Suppressor macrophage treated with lipopolysaccharide for 1 hour (primary cell): ENCODE data around the gene EYS.
"Not testable (repeated sequence)": the region's sequence is repeated elsewhere in the genome, so short reads cannot be mapped to it uniquely, and the experiment has no call there.

Experiments used
- DNase-seq, 3 donors: peaks; one replicate each; pipeline ENCODE4 v3.0.0-alpha.2; 2020 to 2022

The EYS gene

GRCh38 chr6:64538722-64539121, 1168.3 kb downstream of the EYS start:
- no peak for DNase-seq

- DNase-seq, result no peak
These were observed 1179.1 kb downstream of the EYS start for GRCh38 chr6:64527899-64528298.

- DNase-seq, result no peak
These were observed 1184.2 kb downstream of the EYS start for GRCh38 chr6:64522859-64523258.

GRCh38 chr6:64520050-64520449, 1187.0 kb downstream of the EYS start:
- DNase-seq, result peak; percentile 8 to 60 (median 59)

- DNase-seq, result no peak
These were observed 1190.6 kb downstream of the EYS start for GRCh38 chr6:64516393-64516792.

DNA sequence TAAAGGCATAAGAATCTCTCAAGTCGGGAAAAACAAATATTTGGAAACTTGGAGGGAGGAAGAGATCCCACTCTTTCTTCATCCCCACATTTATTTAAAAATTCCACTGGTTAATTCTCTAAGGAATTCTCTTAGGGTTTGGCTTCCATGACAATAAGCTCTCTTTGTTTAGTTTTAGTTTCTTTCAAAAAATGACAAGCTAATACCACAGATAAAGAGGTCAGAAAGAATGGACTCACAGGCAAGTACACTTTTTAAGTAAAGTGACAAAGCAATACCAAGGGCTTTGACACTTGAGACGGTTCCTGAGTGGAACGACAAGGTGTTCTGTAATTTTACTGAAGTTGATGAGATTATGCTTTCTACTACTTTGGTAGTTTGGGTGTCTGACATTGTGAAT, 1199.4 kb downstream of the EYS start:
- no peak for DNase-seq

DNA sequence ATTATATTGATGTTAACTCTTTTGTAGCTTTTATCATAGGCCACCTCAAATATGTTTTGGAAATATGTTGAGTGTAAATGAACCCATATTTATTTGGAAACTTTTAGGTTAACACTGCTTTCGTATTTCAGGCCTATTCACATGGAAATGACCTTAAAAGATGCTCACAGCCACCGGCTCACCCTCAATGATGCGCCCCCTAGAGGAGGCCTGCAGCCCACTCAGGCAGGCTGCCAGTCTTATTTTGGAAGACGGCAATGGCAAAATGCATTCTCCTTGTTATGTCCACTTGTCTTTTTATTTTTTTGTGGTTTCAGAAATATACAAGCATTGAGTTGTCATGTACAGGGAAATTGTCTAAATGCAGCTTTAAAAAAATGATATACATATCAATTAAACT, 1201.7 kb downstream of the EYS start:
- peak in 2 of 3 donors; percentile 3 to 10 for DNase-seq

DNA sequence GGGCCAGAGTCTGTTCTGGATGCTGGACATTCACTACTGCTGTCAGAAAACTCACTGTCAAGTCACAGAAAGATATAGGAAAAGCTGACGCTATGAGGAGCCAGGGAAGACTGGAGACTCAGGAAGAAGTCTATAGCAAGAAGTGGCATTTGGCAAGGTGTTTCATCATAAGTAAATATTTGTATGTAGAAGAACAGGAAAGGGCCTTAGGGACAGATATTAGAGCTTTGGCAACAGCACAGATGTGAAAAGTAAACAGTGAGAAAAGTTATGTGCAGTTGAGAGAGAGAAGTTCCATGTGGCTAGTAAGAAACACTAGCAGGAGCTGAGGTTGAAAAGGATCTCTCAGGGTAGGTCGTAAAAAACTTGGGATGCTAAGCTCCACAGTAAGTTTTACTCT, 1202.5 kb downstream of the EYS start:
- no peak for DNase-seq

DNA sequence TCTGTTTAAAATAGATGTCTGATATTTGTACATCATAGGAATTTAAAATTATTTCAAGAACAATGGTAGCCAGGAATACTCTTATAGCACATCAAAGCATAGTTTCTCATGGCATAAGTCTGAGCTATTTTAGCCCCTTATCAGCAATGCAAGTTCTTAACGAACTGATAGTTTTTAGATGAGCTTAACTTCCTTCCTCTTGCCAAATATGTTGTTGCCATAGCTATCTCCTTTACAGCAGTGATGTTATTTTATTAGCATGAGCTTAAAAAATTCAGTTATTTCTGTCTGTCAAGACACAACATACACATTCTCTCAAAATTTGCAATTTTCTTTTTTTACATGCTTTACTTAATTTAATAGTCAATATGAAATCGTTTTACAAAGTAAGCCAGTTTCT, 1204.2 kb downstream of the EYS start:
- no peak for DNase-seq

- no peak for DNase-seq
These were observed 1209.4 kb downstream of the EYS start for GRCh38 chr6:64497634-64498033.

- DNase-seq, result no peak
These were observed 1217.3 kb downstream of the EYS start for GRCh38 chr6:64489763-64490162.

DNA sequence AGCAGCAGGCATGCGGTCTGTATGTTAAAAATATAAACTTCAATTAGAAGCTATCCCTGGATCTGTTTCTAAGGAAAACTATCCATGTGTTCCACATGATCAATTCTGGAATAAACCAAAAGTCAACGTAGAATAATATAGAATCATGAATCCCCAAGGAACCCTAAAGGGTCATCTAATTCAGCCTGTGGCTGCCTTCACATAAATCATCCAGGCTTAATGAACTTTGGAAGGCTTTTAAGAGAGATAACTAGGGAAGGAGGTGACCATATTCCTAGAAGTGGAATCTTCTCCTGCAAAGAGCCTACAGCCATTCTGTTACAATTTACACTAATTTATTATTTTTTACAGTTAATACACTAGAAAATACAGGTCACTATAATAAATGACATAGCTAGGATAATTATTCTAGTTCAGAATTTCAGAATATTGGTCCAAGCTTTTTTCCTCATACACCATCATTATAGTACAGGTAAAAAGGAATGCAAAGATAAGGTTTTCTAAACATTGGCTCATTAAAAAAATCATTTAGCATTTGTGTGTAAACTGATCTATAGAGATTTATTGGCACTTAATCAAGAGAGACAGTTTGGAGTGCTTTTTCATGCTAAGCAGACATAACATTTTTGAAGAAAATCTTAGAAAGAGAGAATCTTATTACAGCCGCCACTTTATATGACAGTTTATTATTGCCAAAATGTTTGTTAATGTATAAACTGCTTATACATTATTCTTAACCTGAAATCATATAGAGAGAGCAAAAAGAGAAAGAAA, 1220.3 kb downstream of the EYS start:
- no peak for DNase-seq

DNA sequence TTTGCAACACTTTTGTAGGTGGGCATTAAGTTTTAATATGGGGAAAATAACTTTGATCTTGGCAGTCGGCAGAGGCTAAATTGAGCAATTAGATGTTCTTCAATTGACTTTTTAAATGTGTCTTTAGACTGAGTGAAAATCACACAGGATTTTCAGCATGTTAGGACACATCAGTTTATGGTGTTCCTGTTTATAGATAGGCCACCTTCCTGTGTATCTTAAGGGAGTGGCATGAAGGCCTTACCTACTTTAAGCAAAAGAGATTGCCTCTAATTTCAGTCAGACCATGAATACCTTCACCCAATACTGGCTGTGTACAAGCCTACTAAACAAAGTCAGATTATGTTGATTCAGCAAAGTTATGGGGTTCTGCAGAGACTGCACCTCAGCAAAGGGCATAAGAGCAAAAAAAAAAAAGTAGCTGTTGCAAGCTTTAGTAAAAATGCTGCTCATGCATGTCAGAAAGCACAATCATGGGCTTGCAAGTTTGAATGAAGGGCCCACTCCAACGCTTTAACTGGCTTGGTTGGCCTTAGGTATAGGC, 1223.0 kb downstream of the EYS start:
- no peak for DNase-seq

- peak in 1 of 3 donors; percentile 5 for DNase-seq
These were observed 1224.4 kb downstream of the EYS start for GRCh38 chr6:64482631-64483030.

- no peak for DNase-seq
These were observed 1227.9 kb downstream of the EYS start for GRCh38 chr6:64479134-64479533.

- no peak for DNase-seq
These were observed 1229.6 kb downstream of the EYS start for GRCh38 chr6:64477391-64477790.

DNA sequence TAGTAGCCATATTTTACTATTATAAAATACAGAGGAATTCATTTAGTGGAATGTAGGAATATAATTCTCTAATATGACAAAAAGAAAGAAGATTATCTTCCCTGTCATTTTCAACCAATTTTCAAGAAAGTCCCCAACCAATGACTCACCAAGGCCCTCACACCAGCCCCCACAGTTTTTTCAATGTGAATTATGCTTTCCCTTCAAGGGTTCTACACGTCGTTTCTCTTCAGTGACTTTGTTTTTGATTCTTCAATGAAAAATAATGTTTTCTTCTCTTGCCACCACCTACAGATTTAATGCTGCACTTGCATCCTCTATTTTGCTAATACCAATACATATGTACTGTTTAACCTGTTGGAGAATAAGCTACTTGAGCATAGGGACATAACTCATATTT, 1230.1 kb downstream of the EYS start:
- DNase-seq, result no peak

- DNase-seq, result not testable (repeated sequence)
These were observed 1237.6 kb downstream of the EYS start for GRCh38 chr6:64469405-64469804.

DNA sequence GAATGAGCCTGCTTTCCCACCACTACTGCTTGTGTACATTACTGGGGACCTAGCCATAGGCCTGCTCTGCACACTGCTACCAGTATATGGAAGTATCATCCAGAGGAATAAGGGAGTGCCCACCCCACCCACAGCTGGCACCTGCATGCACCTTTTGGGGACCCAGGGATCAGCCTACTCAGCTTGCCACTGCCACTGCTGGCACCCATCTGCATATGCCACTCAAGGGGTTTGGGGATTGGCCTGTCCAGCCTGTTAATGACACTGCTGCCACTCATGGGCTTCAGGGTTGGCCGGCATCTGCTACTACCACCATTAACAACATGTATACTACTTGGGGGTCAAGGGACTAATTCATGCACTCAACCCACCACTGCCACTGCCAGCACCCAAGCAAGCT, 1239.4 kb downstream of the EYS start:
- no peak for DNase-seq

DNA sequence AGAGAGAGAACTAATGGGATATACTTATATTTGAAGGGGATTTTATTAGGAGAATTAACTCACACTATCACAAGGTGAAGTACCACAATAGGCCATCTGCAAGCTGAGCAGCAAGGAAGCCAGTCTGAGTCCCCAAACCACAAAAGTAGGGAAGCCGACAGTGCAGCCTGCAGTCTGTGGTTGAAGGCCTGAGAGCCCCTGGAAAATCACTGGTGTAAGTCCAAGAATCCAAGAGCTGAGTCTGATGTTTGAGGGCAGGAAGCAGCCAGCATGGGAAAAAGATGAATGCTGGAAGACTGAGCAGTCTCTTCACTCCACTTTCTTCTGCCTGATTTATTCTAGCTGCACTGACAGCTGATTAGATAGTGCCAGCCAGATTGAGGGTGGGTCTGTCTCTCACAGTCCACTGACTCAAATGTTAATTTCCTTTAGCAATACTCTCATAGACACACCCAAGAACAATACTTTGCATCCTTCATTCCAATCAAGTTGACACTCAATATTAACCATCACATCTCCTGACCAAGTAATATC, 1247.5 kb downstream of the EYS start:
- no peak for DNase-seq

GRCh38 chr6:64448101-64448500, 1258.9 kb downstream of the EYS start:
- not testable (repeated sequence) for DNase-seq

GRCh38 chr6:64445038-64445437, 1262.0 kb downstream of the EYS start:
- DNase-seq, result no peak

- DNase-seq, result no peak
These were observed 1267.8 kb downstream of the EYS start for GRCh38 chr6:64439274-64439673.

GRCh38 chr6:64437996-64438395, 1269.0 kb downstream of the EYS start:
- no peak for DNase-seq

- DNase-seq, result no peak
These were observed 1277.1 kb downstream of the EYS start for GRCh38 chr6:64429926-64430325.
